Kidney capillary endothelial cell (primary cell): ENCODE data around the gene ATE1.
"Not testable (repeated sequence)": the region's sequence is repeated elsewhere in the genome, so short reads cannot be mapped to it uniquely, and the experiment has no call there.

Source experiments
- DNase-seq: peaks from one replicate; pipeline ENCODE4 v3.0.0-alpha.2; 2018; ENCODE audit warnings: low spot score

ATE1 gene

DNA sequence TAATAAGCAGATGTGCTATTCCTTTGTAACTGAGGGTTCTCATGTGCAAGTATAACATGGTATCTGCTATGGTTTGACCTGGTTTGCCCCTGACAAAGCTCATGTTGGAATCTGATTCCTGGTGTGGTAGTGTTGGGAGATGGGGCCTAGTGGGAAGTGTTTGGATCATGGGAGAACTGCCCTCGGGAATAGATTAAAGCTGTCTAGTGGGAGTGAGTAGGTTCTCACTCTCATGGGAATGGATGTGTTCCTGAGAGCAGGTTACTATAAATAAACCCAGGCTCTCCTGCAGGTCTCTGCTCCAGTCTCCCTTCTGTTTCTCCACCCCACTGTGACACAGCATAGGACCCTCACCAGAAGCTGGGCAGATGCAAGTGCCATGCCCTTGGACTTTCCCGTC is 97.7 kb downstream of the ATE1 start:
- no peak for DNase-seq

DNA sequence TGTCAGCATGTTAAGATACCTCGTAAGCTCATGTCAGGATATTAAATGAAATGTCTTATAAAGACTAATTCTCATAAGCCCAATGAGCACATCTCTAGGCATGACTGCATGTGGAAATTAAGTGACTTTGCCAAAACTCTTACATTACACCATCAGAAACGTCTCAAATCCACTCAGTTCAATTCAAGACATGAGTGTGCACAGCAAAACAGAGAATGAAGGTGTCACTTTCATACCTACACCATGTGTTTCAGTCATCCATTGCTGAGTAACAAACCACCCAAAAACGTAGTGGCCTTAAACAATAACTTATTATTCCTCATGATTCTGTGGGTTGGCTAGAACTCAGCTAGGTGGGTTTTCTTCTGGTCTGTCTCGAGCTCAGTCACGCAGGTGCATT is 99.8 kb downstream of the ATE1 start:
- DNase-seq: no peak

DNA sequence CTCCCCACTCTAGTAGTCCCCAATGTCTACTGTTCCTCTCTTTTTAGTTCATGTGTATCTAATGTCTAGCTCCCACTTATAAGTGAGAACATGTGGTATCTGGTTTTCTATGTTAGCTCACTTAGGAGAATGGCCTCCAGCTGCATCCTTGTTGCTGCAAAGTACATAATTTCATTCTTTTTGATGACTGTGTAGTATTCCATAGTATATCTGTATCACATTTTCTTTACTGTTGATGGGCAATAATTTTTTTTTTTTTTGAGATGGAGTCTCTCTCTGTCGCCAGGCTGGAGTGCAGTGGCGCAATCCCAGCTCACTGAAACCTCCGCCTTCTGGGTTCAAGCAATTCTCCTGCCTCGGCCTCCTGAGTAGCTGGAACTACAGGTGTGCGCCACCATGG is 101.1 kb downstream of the ATE1 start:
- not testable (repeated sequence) for DNase-seq

DNA sequence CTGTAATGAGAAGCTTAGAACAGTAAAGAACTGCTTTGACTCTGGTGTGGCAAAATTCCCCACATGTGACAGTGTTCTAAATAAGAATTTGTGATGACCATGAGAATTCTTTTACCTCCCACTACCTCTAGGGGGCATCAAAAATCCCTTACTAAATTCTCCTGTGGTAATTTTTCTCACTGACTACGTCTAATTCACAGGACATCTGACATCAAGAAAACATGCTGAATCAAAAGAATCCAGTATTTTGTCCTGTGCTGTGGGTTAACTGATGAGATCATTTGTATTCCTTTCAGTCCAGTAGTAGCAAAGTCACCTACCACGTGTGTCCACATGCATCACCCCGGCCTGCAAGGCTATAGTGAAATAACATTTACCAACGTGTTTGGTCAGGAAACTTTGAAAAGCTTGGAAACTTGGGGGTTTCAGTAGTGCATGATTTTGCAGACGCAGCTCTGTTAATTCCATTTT is 103.8 kb downstream of the ATE1 start:
- DNase-seq: peak; percentile 37

DNA sequence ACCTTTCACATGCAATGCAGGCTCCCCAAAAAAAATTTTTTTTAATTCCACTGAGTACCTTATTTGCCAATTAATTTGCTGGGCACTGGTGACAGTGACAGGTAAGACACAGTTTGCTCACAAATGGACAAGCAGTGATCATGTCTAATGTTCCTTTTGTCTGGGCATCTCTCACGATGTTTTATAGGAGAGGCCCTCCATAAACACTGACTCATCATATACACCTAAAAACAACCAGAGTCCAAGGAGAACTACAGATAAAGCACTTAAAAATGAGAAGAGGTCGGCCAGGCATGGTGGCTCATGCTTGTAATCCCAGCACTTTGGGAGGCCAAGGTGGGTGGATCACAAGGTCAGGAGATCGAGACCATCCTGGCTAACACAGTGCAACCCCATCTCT is 105.1 kb downstream of the ATE1 start:
- DNase-seq: no peak

DNA sequence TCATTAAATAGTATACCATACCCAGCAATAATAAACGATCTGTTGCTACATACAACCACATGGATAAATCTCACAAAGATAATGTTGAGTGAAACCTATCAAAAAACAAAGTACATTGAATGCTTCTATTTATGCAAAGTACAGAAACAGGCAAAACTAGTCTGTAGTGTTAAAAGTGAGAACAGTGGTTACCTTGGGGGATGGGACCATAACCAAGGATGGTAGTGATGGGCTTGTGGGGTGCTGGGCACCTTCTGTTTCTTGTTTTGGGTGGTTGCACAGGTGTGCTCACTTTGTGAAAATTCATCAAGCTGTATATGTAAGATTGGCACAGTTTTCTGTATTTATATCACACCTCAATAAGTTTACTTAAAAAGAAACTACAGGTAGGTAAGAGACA is 105.7 kb downstream of the ATE1 start:
- DNase-seq: no peak

DNA sequence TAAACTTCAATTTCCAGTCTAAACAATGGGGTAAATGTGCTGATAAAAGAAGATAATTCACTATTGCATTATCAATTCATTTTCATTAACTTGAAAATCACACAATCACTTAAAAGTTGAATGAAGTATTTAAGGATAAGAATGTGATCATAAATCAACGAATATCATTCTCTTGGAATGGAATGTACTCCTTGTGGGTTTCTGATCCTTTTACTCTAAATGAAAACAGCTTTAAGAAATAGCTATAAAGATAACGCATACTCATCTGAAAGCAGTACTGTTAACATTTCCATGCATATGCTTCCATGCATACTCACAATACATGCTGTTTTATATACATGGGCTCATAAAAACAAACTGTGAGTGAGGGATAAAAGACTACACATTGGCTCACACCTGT is 108.8 kb downstream of the ATE1 start:
- DNase-seq: no peak

DNA sequence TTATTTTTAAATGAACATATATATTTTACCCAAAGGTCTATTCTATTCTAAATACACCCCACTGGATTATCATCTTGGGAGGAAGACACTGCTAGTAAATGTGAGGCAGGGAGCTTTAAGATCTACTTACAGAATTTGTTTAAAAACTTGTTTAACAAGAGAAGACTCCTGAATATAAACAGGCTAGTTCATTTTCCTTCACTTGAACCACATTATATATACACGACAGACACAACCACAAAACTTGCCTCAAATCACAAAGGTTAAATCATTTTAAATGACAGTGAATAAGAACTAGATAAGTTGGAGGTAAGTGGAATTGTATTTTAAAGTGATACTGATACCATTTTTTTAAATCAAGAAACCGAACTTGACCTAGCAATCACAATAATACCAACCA is 109.2 kb downstream of the ATE1 start:
- no peak for DNase-seq

DNA sequence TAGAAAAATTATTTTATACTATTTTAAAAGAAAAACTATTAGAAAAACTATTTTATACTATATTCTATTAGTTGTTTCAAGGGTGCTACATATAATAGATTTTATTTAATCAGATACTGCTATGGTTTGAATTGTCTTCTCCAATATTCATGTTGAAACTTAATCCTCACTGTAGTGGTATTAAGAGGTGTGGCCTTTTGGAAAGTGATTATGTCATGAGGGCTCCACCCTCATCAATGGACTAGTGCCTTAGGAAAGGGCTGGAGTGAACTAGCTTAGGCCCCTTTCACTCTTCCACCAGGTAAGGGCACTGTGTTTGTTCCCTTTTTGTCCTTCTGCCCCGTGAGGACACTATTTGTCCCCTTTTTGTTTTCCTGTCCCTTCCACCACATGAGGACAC is 111.6 kb downstream of the ATE1 start:
- no peak for DNase-seq

DNA sequence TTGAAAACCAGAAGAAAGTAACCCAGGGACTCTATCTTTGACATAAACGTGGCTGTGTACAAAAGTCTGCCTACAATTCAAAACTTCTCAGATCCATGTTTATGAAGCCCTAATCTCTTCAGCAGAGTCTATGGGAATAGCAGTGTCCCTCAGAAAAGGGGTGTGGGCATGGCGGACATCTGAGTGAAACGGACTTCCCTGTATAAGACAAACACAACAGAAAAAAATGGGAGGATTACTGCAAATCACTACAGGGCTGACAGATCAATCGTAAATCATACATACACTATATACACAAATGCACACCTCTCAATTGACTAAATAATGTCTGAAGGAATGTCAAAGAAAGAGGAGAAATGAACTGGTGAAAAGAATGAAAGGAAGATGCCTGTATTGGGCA is 114.0 kb downstream of the ATE1 start:
- DNase-seq: no peak

DNA sequence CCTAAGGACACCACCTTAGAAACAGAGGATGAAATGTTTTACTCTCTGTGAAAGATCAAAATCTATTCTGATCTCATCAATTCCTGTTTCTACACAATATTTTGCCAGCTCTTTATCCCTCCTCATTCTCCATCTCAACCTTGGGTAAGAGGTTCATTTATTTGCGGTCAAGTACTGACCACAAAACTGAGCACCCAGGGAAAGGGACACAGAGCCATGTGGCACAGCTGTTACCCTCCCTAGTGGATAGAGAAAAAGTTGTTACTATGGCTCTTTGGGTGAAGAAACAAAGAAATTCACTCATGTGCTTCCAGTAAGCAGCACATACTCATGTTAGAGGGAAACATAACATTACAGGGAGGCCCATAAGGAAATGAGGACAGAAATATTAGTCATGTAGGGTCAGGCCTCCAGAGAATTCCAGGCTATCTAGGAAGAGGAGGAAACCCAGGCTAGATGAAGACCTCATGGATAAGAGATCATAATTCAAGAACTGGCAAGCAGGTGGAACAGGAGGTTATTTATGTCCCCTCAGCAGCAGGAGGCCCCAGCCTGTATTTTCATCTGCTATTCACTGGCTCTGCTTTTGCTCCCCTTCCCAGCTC is 114.5 kb downstream of the ATE1 start:
- DNase-seq: peak; percentile 55

DNA sequence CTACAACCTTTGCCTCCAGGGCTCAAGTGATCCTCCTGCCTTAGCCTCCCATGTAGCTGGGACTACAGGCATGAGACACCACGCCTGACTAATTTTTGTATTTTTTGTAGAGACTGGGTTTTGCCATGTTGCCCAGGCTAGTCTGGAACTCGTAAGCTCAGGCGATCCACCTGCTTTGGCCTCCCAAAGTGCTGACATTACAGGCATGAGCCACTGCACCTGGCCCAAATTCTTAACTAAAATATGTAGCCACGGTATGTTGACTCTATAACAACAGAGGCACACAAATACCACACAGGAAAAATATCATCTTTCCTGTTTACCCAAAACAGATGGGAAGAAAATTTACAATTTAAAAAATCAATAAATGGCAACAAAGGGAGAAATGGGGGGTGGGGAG is 115.8 kb downstream of the ATE1 start:
- DNase-seq: no peak

DNA sequence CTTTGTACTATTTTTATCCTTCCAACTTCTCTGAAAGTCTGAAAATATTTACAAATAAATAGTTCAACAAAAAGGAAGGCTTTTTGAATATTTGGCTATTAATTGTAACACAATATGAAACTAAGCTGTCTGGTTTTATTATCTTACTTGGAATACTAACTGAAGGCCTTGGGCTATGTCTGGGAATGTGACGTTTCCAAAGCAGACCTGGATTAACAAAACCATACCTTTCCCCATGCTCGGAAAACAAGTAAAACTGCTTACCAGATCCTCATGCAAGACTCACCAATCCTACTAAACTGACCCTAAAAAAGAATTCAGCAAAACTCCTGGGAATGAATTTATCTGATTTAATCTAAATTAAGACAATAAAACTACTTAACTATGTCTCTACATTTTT is 116.4 kb downstream of the ATE1 start:
- no peak for DNase-seq

DNA sequence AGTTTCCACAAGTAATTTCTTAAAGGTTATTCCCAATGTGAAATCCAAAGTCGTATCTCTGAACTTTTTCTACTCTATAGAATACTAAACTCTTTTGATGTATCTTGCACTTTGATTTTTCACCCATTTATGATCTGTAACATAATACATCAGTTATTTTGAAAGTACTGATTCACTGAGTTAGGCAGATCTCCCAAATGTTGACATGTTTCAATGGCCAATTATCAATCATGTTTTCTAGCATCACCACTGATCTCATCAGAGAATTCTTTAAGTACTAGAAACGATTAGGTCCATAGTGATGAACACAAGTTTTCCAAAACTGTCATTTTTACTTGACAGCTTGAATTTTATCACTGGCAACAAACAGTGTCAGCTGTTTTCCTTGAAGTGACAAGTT is 119.0 kb downstream of the ATE1 start:
- no peak for DNase-seq

DNA sequence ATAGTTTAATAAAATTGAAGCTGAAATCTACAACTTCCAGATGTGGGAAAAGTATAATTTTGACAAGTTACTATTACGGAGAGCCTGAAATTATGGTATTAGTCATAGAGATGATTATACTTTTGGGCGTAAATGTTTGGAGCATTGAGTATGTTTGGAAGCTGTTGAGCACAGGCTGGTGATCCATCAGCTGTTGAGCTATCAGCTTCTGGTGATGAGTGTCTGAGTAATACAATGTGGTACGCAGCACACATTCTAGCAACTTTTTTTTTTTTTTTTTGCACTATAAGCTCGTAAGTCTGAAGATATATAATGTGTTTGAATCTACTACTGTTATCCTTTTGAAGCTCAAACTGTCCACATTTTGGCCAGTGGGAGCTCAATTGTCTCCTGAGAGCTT is 123.4 kb downstream of the ATE1 start:
- no peak for DNase-seq

DNA sequence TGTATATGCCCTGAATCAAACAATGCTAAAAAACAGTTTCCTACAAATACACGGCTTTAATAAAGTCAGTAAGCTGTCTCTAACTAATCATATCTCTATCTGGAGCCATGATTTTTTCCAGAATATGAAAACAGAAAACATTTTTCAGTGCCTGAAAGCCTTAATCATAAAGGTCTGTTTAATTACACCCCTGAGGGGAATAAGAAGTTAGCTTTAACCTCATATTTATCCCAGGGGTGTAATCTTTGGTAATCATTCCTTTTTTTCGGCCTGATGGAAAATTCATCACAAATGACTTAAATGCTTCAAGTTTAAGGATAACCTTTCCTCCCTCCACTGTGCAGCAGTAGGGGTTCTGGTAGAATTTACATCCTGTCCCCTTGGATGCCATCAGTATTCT is 124.2 kb downstream of the ATE1 start:
- DNase-seq: no peak

DNA sequence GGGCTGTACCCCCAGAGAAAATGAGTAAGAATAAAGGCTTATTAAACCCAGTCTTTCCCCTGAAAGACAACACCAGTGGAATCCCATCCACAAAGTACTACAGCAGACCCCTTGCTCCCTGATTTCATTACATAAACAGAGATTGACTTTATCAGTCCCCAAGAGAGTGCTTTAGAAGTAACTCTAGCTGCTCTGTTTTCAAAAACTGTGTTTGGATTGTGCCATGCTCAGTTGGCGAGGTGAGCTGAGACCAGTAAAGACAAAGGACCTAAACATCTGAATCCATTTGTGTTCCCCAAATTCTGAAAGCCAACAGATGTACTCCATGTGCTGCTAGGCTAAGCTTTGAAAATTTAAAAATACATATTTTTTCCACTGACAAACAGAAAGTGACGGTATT is 127.0 kb downstream of the ATE1 start:
- no peak for DNase-seq

DNA sequence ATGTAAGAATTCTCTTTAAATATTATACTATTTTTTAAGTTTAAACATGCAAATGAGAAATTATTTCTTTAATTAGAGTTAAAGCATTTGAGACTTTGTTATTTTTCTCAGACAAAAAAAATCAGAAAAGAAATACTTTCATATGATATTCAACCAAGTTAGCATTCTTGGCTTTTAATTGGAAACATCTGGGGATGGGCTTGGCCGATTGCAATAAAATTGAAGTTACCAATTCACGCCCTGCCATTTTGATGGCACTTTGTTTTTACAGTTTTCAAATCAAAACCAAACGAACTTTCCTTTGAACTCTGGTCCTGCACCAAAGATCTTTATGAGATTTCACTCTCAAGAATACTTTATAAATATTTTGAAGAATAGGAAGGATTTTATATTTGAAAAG is 127.7 kb downstream of the ATE1 start:
- no peak for DNase-seq

DNA sequence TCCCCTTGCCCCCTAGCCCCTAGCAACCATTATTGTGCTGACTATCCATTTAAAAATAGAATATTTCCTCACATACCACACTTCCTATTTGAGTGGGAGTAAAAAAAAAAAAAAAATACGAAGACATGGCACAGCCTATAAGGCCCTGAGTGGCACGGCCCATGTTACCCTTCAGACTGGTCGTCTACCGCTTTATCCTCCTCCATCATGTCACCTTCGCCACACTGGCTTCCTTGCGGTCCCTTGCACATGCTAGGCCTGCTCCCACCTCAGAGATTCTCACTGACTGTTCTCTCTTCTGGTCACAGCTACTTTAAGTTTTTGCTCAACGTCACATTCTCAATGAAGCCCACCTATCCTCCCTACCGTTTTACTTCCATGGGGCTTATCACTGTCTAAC is 130.3 kb downstream of the ATE1 start:
- DNase-seq: no peak

DNA sequence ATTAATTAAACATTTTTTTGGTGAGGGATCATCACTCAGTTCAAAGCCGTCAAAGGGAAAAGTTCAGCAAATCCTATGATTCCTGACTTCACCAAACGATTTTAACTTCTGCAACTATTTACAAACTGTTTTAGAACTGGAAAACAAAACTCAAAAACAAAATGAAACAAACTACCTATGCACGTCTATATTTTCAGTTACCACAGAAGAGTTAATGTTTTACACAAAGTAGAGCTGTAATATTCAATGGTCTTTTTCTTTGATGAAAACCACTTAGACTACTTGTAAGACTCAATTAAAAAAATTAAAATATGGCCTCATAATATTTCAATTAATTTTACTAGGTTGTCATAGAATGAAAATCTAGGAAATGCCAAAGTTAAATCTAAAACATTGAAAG is 131.5 kb downstream of the ATE1 start:
- DNase-seq: no peak

DNA sequence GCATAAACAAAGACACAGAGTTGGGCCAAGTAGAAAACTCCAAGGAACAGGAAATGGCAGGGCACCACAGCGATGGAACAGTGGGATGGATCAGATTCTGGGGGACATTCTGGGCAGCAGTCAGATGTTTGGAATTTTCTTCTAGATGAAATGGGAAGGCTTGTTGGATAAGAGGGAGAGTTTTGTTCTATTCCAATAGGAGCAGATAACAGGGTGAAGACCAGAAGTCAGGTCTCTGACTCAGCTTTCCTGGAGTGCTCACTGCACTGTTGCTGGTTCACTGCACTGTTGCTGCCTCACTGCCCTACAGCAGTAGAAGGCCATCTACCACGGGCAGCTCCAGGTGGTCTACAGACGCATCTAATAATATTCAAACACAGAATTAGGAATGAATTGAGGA is 135.6 kb downstream of the ATE1 start:
- peak; percentile 26 for DNase-seq

DNA sequence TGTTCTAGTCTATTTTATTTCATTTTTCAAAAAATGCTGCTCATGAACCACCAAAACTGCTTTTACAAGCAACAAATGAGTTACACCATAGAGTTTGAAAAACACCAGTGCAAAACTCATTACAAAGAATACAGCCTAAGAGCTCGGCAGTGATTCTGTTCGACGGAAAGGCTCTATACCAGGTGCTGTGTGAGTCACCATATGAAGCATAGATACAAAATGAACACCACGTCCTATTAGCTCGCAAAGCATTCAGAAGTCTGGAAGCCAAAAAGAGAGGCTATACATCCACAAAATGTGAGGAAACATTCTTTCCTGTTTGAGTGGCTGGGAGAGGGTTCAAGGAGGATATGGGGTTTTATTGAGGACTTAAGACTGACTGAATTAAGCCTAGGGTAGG is 136.1 kb downstream of the ATE1 start:
- DNase-seq: no peak

DNA sequence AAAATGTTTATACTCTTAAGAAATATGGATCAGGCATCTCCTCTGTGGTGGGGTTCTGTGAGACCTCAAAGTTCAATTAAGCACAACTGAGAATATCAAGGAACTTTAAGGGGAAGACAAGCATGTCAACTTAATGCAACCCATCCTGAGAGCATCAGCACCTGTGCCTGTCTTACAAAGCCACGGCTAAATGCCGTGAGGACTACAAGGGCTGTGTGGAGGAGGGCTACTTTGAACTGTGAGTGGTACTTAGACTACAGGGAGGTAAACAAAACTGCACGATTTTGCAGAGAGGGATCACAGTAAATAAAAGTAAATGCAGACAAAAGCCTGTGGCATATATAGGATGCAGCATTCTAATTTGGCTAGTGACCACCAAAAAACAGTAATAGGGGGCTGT is 139.1 kb downstream of the ATE1 start:
- no peak for DNase-seq

DNA sequence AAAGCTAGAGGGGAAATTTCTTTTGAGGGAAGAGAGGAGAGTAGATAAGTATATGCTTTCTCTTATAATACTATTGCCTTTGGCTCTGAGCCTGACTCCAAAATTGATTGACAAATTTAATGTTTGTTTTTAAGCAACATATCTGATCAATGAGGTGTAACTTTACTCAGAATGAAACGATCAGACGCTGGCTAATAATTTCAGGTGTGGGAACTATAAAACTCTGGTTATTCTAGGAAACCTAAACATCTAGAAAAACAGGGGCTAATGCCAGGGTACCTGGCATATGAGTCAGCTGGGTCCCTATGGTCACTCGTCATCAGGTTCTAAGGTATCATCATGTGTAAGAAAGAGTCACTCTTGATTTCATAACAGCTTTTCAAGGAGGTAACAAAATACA is 139.7 kb downstream of the ATE1 start:
- DNase-seq: no peak

DNA sequence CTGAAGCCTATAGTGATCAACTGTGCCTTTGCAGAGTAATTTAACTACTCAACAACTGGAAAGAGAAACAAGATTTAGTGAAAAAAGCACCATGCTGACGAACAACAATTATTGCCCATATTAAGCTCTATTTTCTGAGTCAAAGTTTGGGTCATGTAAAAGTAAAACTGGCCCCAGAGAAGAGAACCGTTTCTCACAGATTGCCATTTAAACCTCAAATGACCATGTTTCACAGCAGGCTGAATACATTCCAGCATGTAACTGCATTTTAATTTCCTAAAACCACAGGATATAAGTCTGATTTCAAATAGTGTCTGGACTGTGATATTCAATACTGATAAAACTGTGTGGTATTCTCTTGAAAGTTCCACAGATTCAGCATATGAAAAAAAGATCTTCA is 140.7 kb downstream of the ATE1 start:
- no peak for DNase-seq
